Measurements from ENCODE around the gene ACTMAP.

GRCh38 chr19:40775632-40776022, 25.4 kb upstream of the ACTMAP start:
- TF ChIP-seq CTCF (IDR thresholded peaks at IDR 0.05) (no peak), POLR2A (IDR thresholded peaks at IDR 0.05) (no peak)

Measured in thyroid gland (tissue), 4 donors.